Right cardiac atrium (tissue), 5 donors: ENCODE measurements around the gene FAM120A. TPM values are rescaled to one million over a fixed set of nuclear protein-coding genes. Genes with fewer than 3 reads are reported as not detected.

Experiments used
- ATAC-seq, 2 donors: fragments of 200-7000 bp; cut with Tn5 transposase; one replicate each; pipeline versions ENCODE4 v1.8.0 to v1.9.1; 2020; ENCODE audit warnings: moderate library complexity in 2 of 2, mild to moderate bottlenecking in 1 of 2
- DNase-seq, 3 donors: peaks; one replicate each; pipeline ENCODE4 v3.0.0-alpha.2; 2020
- H3K27ac ChIP-seq: one replicate; pipeline ENCODE4 v1.5.1; 2013; ENCODE audit warnings: mild to moderate bottlenecking, low read length, control low read depth, moderate library complexity
- H3K27me3 ChIP-seq: one replicate; pipeline ENCODE4 v1.6.1; 2013; ENCODE audit not compliant: control insufficient read depth, insufficient read depth
- H3K4me1 ChIP-seq: one replicate; pipeline ENCODE4 v1.6.1; 2013; ENCODE audit warnings: low read length; ENCODE audit not compliant: control insufficient read depth, insufficient read depth
- H3K4me3 ChIP-seq: one replicate; pipeline ENCODE4 v1.5.1; 2013; ENCODE audit warnings: low read length, control low read depth
- H3K9me3 ChIP-seq: one replicate; pipeline ENCODE4 v1.6.1; 2013; ENCODE audit warnings: low read length; ENCODE audit not compliant: control insufficient read depth
- WGBS: extraction: QIAGEN DNeasy Blood & Tissue Kit; methylation state at CpG from one replicate; pipeline ENCODE4 v1.1.7; 2013; 5-methylcytosine and 5-hydroxymethylcytosine counted together
- intact Hi-C, 4 donors: fragments of 100-400 bp; cut with DNase I; formaldehyde crosslinking; loops; one replicate each; pipeline versions ENCODE4 v1.11.0 to v1.14.0; 2022 to 2023
- polyA plus RNA-seq: library from polyadenylated mRNA; stranded (reverse); fragments of 200-250 nt; gene quantifications from one replicate; pipeline ENCODE4 v1.2.3, GENCODE V29; 2013
- total RNA-seq, 4 donors: library from RNA; stranded (reverse); fragmentation: NEBNext Ultra II Directional; extraction: Animal tissue kit (Norgen Biotek cat#: 25700); gene quantifications; one replicate each; pipeline ENCODE4 v1.2.1, GENCODE V29; 2021
- donor health status: healthy with polysubstance abuse.
- donor health status: DM: no; HTN: yes; CAD: no.
- donor health status: DM: no; HTN: no; CAD: no.
- donor health status: DM: no; HTN: yes; CAD: no; lungs with severe emphysema.
- donor health status: DM: yes; HTN: yes; CAD: no.

Gene FAM120A
- total and polyA plus RNA-seq, 5 donors, result 42.3 to 111 (median 86.6) TPM

GRCh38 chr9:93557366-93558137 is 106.1 kb downstream of the FAM120A start:
- 91% methylated on average over 15 of the region's 15 CpGs for WGBS
- Histone ChIP-seq H3K27me3 (no peaks in the 10 kb centered on the region), H3K4me1 (no peaks in the 10 kb centered on the region), H3K27ac (no peak overlapping the region), H3K9me3 (no peaks in the 10 kb centered on the region), H3K4me3 (no peak overlapping the region)
- DNase-seq, result no peak
- no peak for ATAC-seq
- intact Hi-C loops, result no loop called here

DNA sequence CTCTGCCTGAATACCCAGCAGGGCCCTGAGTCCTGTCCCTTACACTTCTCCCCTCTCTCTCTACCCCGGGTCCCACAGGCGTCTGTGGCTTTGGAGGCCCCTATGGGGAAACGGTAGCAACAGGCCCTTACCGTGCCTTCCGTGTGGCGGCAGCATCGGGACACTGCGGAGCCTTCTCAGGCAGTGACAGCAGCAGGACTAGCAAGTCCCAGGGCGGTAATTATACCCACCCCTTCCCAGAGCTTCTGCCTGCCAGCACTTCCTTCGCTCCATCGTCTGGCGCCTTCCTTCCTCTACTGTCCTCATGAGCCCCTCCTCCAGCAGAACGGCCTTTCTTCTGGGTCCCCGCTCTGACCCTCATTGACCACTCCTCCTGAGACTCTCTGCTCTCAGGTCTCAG is 107.0 kb downstream of the FAM120A start:
- no peak for DNase-seq
- Histone ChIP-seq H3K4me1 (no peaks in the 10 kb centered on the region), H3K4me3 (no peak overlapping the region), H3K27ac (no peak overlapping the region), H3K27me3 (no peaks in the 10 kb centered on the region), H3K9me3 (no peaks in the 10 kb centered on the region)
- intact Hi-C loops, result no loop called here
- ATAC-seq, result no peak
- WGBS, result 79% methylated on average over 14 of the region's 14 CpGs

DNA sequence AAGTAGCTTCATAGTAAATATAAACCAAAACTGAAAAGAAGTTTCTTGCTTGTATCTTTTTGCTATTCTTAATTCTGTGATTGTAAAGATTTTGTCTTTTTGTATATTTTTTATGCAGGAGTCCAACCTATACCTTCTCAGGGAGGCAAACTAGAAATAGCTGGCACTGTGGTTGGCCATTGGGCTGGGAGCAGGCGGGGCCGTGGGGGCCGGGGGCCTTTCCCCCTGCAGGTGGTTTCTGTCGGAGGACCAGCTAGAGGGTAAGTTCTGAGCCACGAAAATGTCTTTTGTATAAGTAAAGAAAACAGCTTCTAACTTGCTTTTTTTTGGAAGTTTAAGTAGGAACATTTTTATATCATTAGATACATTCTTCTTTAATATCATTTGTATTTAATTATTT is 109.5 kb downstream of the FAM120A start:
- no peak overlapping the region for H3K4me3 ChIP-seq
- WGBS, result 85% methylated on average over 5 of the region's 5 CpGs
- no peak overlapping the region for H3K27ac ChIP-seq
- no peaks in the 10 kb centered on the region for H3K9me3 ChIP-seq
- ATAC-seq (no peak), DNase-seq (no peak)
- H3K4me1 ChIP-seq, result no peaks in the 10 kb centered on the region
- intact Hi-C loops, result loop anchor here in 2 of 4 donors (10.0 kb wide), 1 partner anchor 106 kb away; the partner anchor contains the start of genes FAM120A (in 2 of the 2) and FAM120AOS (in 2 of the 2)
- no peaks in the 10 kb centered on the region for H3K27me3 ChIP-seq

DNA sequence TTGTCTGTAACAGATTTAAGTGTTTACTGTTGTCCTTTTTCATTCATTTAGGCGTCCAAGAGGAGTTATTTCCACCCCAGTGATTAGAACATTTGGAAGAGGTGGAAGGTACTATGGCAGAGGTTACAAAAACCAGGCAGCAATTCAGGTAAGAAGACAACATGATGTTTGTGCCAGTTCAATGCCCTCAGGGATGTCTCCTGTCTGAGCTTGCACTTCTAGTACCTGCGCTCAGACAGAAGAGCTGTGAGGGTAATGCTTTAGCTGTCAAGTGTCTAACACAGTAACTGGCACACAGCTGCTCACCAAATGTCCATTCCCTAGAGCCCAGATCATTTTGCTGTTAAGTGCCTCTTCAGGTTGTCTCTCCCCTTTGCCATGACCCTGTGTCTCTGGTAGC is 110.7 kb downstream of the FAM120A start:
- Histone ChIP-seq H3K27ac (no peak overlapping the region), H3K4me1 (peaks cover under 1% of the 10 kb centered on the region), H3K4me3 (no peak overlapping the region), H3K27me3 (no peaks in the 10 kb centered on the region), H3K9me3 (no peaks in the 10 kb centered on the region)
- intact Hi-C loops, result loop anchor here in 2 of 4 donors (10.0 kb wide), 1 partner anchor 107 kb away; the partner anchor contains the start of genes FAM120A (in 2 of the 2) and FAM120AOS (in 2 of the 2)
- WGBS, result 90% methylated on average over 2 of the region's 2 CpGs
- ATAC-seq (no peak), DNase-seq (no peak)

GRCh38 chr9:93565089-93565488 is 113.6 kb downstream of the FAM120A start:
- intact Hi-C loops, result loop anchor here (5.0 to 10.0 kb wide), 2 partner anchors 110 to 113 kb away; partner anchors contain the start of genes FAM120A (in 4 of the 4) and FAM120AOS (in 4 of the 4)
- no peaks in the 10 kb centered on the region for H3K9me3 ChIP-seq
- no peaks in the 10 kb centered on the region for H3K27me3 ChIP-seq
- no peak overlapping the region for H3K27ac ChIP-seq
- 92% methylated on average over 4 of the region's 4 CpGs for WGBS
- H3K4me3 ChIP-seq, result no peak overlapping the region
- ATAC-seq (no peak), DNase-seq (no peak)
- peaks cover 3% of the 10 kb centered on the region for H3K4me1 ChIP-seq

- Histone ChIP-seq H3K27ac (peak overlapping the region; percentile 97), H3K9me3 (no peaks in the 10 kb centered on the region), H3K4me1 (peaks cover 3% of the 10 kb centered on the region), H3K27me3 (no peaks in the 10 kb centered on the region), H3K4me3 (peak overlapping the region; percentile 56)
- WGBS, result 1% methylated on average over 69 of the region's 69 CpGs
- DNase-seq (peak; percentile 99 to 100 (median 100)), ATAC-seq (peak; percentile 99)
- intact Hi-C loops, result loop anchor here (5.0 to 10.0 kb wide), 2 partner anchors 112 to 114 kb away; partner anchors contain the start of genes FAM120A (in 4 of the 4) and FAM120AOS (in 4 of the 4)
Observed at GRCh38 chr9:93566408-93567270, 115.2 kb downstream of the FAM120A start.

- WGBS, result 63% methylated on average over 15 of the region's 15 CpGs
- Histone ChIP-seq H3K27me3 (no peaks in the 10 kb centered on the region), H3K4me3 (peak overlapping the region; percentile 56), H3K4me1 (peaks cover 3% of the 10 kb centered on the region), H3K27ac (peak overlapping the region; percentile 97), H3K9me3 (no peaks in the 10 kb centered on the region)
- DNase-seq (peak in 1 of 3 donors; percentile 51), ATAC-seq (peak in 1 of 2 donors; percentile 34)
- intact Hi-C loops, result loop anchor here (5.0 to 10.0 kb wide), 2 partner anchors 113 to 115 kb away; partner anchors contain the start of genes FAM120A (in 4 of the 4) and FAM120AOS (in 4 of the 4)
Observed at GRCh38 chr9:93567271-93567959, 115.9 kb downstream of the FAM120A start.

DNA sequence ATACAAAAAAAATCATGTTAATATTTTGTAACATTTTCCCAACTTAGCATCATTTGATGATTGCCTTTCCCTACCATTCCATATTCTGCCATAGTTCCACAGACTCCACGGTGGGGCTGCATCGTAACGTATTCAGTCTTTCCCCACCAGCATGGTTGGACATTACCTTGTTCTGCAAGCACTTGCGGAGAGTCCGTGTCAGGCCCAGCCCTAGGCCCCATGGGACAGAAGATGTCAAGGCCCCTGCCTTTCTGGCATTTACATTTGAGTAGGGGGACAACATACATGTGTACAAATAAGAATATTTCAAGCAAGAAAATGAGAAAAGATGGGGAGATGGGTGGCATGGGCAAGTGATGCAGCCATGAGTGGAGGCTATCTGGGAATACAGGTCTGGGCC is 116.7 kb downstream of the FAM120A start:
- ATAC-seq, result no peak
- Histone ChIP-seq H3K9me3 (no peaks in the 10 kb centered on the region), H3K4me3 (no peak overlapping the region), H3K27me3 (no peaks in the 10 kb centered on the region), H3K4me1 (peaks cover 3% of the 10 kb centered on the region), H3K27ac (no peak overlapping the region)
- DNase-seq, result no peak
- intact Hi-C loops, result loop anchor here (5.0 to 10.0 kb wide), 2 partner anchors 113 to 116 kb away; partner anchors contain the start of genes FAM120A (in 4 of the 4) and FAM120AOS (in 4 of the 4)
- 92% methylated on average over 5 of the region's 5 CpGs for WGBS

DNA sequence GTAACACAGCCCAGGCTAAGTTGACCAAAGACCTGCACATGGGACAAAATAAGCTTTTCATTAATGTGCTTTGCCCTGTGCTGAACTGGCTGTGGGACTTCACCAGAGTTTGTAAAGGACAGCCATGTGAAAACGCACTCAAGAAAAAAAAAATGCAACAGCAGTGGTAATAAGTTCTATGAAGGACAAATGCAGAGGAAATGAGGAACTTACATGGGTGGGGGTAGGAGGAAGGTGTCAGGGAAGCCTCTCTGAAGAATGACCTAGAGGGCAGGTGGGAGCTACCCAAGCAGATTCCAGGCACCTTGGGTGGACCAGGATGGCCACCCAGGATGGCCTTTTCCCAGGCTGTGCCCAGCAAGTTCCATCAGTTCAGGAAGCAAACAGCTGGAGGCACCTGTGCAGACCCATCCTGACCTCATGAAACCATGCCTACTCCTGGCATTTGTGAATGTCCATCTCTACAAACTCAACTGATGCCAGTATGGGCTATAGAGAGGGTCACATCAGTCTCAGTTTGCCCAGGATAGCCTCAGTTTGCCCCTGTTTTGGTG is 118.2 kb downstream of the FAM120A start:
- 86% methylated on average over 1 of the region's 1 CpG for WGBS
- intact Hi-C loops, result loop anchor here (5.0 to 10.0 kb wide), 2 partner anchors 115 to 117 kb away; partner anchors contain the start of genes FAM120A (in 4 of the 4) and FAM120AOS (in 4 of the 4)
- no peak for ATAC-seq

DNA sequence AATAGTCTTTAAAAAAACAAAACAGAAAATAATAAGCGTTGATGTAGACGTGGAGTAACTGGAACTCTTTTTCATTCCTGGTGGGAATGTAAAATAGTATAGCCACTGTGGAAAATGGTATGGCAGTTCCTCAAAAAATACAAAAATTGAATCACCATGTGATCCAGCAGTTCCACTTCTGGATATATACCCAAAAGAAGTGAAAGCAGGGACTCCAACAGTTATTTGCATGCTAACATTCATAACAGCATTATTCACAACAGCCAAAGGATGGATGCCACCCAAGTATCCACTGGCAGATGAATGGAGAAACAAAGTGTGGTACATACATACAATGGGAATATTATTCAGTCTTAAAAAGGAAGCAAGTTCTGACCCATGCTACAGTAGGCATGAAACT is 120.7 kb downstream of the FAM120A start:
- no peak overlapping the region for H3K27ac ChIP-seq
- peaks cover 2% of the 10 kb centered on the region for H3K4me1 ChIP-seq
- WGBS, result 85% methylated on average over 2 of the region's 2 CpGs
- no peak overlapping the region for H3K4me3 ChIP-seq
- DNase-seq (no peak), ATAC-seq (no peak)
- no peaks in the 10 kb centered on the region for H3K9me3 ChIP-seq
- H3K27me3 ChIP-seq, result no peaks in the 10 kb centered on the region
- intact Hi-C loops, result no loop called here

More for the DNA sequence above, 118.2 kb downstream of the FAM120A start:
- Histone ChIP-seq H3K4me3 (no peak overlapping the region), H3K4me1 (peaks cover 3% of the 10 kb centered on the region), H3K27ac (no peak overlapping the region), H3K27me3 (no peaks in the 10 kb centered on the region), H3K9me3 (no peaks in the 10 kb centered on the region)
- DNase-seq, result no peak
